K562 (cell line): ENCODE data around the gene IARS1. TPM values are rescaled to one million over a fixed set of nuclear protein-coding genes. Genes with fewer than 3 reads are reported as not detected.

Experiments
- BCLAF1 ChIP-seq, 2 experiments: fragments of 450-650 bp in 1 of 2; IDR thresholded peaks; 2 replicates each; pipeline ENCODE4 v1.6.1; 2011 to 2017; ENCODE audit warnings: low read depth in 2 of 2, antibody characterized with exemption in 1 of 2, borderline replicate concordance in 1 of 2, low read length in 1 of 2, mild to moderate bottlenecking in 1 of 2, mixed read lengths in 1 of 2; ENCODE audit not compliant: control insufficient read depth in 1 of 2
- CC2D1A ChIP-seq: fragments of 450-650 bp; IDR thresholded peaks from 2 replicates; pipeline ENCODE4 v1.6.1; 2017; ENCODE audit warnings: mild to moderate bottlenecking
- CCNT2 ChIP-seq: IDR thresholded peaks from 2 replicates; pipeline ENCODE4 v1.6.1; 2011; ENCODE audit warnings: borderline replicate concordance, low read depth, mild to moderate bottlenecking, moderate library complexity, mixed read lengths, low read length; ENCODE audit not compliant: insufficient read length; ENCODE audit errors: extremely low read depth
- CHCHD3 ChIP-seq: fragments of 250-450 bp; sonication (Bioruptor Pico); IDR thresholded peaks from 2 replicates; pipeline ENCODE4 v2.1.2; 2022; ENCODE audit warnings: mild to moderate bottlenecking
- E2F6 ChIP-seq, 2 experiments: IDR thresholded peaks; 2 replicates each; pipeline ENCODE4 v1.6.1; 2011; ENCODE audit warnings: borderline replicate concordance in 1 of 2, control low read depth in 1 of 2, low read depth in 1 of 2, low read length in 1 of 2, mild to moderate bottlenecking in 1 of 2, mixed read lengths in 1 of 2, moderate library complexity in 1 of 2; ENCODE audit not compliant: insufficient read depth in 1 of 2, insufficient read length in 1 of 2, poor library complexity in 1 of 2, severe bottlenecking in 1 of 2; ENCODE audit errors: extremely low read depth in 1 of 2
- E2F8 ChIP-seq: fragments of 450-650 bp; IDR thresholded peaks from 2 replicates; pipeline ENCODE4 v1.7.1; 2018; ENCODE audit warnings: mild to moderate bottlenecking, low read depth; ENCODE audit not compliant: partially characterized antibody
- MLLT1 ChIP-seq, 2 experiments: fragments of 450-650 bp; IDR thresholded peaks; 2 replicates each; pipeline ENCODE4 v1.6.1; 2016
- NFIC ChIP-seq: fragments of 450-650 bp; IDR thresholded peaks from 2 replicates; pipeline ENCODE4 v1.6.1; 2017; ENCODE audit warnings: mild to moderate bottlenecking, inconsistent platforms
- TEAD4 ChIP-seq, 2 experiments: sonication (generic) in 1 of 2; formaldehyde crosslinking in 1 of 2; IDR thresholded peaks; 2 replicates each; pipeline versions ENCODE4 v1.6.1 to v1.8.0; 2012 to 2022; ENCODE audit warnings: borderline replicate concordance in 1 of 2, inconsistent platforms in 1 of 2, low read length in 1 of 2, mild to moderate bottlenecking in 1 of 2, missing genetic modification reagents in 1 of 2
- ZBTB49 ChIP-seq: sonication (generic); formaldehyde crosslinking; IDR thresholded peaks from 2 replicates; pipeline ENCODE4 v1.8.0; 2022; ENCODE audit warnings: missing genetic modification reagents, mild to moderate bottlenecking, borderline replicate concordance
- ZKSCAN1 ChIP-seq: fragments of 150-350 bp; IDR thresholded peaks from 2 replicates; pipeline ENCODE4 v1.6.1; 2016; ENCODE audit warnings: low read depth, low read length
- ZKSCAN3 ChIP-seq: fragments of 250-450 bp; sonication (Bioruptor Pico); IDR thresholded peaks from 2 replicates; pipeline ENCODE4 v1.4.0; 2020
- ZNF23 ChIP-seq: fragments of 250-450 bp; sonication (Bioruptor Pico); IDR thresholded peaks from 2 replicates; pipeline ENCODE4 v1.4.0; 2020; ENCODE audit warnings: mild to moderate bottlenecking
- ZNF263 ChIP-seq: sonication (generic); formaldehyde crosslinking; IDR thresholded peaks from 2 replicates; pipeline ENCODE4 v1.8.0; 2022; ENCODE audit warnings: mild to moderate bottlenecking, missing genetic modification reagents, borderline replicate concordance
- polyA plus RNA-seq, 8 experiments: library from polyadenylated mRNA; depleted of rRNA in 4 of 8; stranded (reverse) in 5 of 8; unstranded in 3 of 8; fragments of >200 nt; fragmentation: Nextera tagmentation in 2 of 8; fragmentation: Illumina TruSeq in 1 of 8; extraction: Ambion mirVana in 2 of 8; extraction: Trizol in 1 of 8; gene quantifications; 2 replicates each; pipeline versions ENCODE4 v1.2.1 to v1.2.3, GENCODE V29; 2011 to 2014; ENCODE audit warnings: inconsistent platforms in 1 of 8, missing spikeins in 1 of 8
- total RNA-seq, 7 experiments: library from RNA; depleted of rRNA in 6 of 7; stranded (reverse); fragments of >200 nt in 6 of 7; fragmentation: Illumina TruSeq in 2 of 7; extraction: Trizol in 2 of 7; gene quantifications; 2 replicates each; pipeline versions ENCODE4 v1.2.1 to v1.2.3, GENCODE V29; 2011 to 2021; ENCODE audit warnings: low replicate concordance in 1 of 7

The IARS1 gene
- total and polyA plus RNA-seq, 9 of the 15 experiments (the other 6 are each of a cell fraction or from before 2014, with no cell fraction given) = 119 to 371 (median 234) TPM

- TF ChIP-seq E2F8 = no peak
- TF ChIP-seq CHCHD3 (CRISPR knock-in tag) = no peak
- peak; percentile 40; the same call in 1 of the 2 replicates for TF ChIP-seq TEAD4 (IDR thresholded peaks at IDR 0.05; ENCODE audit: low read length)
- TF ChIP-seq TEAD4 (CRISPR knock-in tag; IDR thresholded peaks at IDR 0.05; ENCODE audit: borderline replicate concordance) = no peak
- TF ChIP-seq MLLT1 (IDR thresholded peaks at IDR 0.05) = no peak
- TF ChIP-seq ZNF263 = no peak
- TF ChIP-seq CC2D1A = no peak
- peak; percentile 9; the same call in 1 of the 2 replicates for TF ChIP-seq NFIC
- no peak for TF ChIP-seq ZBTB49 (CRISPR knock-in tag)
- no peak for TF ChIP-seq E2F6 (IDR thresholded peaks at IDR 0.05; ENCODE audit: borderline replicate concordance in 1 of 2, extremely low read depth in 1 of 2, insufficient read depth in 1 of 2, insufficient read length in 1 of 2, low read depth in 1 of 2, low read length in 1 of 2, poor library complexity in 1 of 2, severe bottlenecking in 1 of 2)
- no peak for TF ChIP-seq BCLAF1 (IDR thresholded peaks at IDR 0.05; ENCODE audit: borderline replicate concordance in 1 of 2, control insufficient read depth in 1 of 2, low read depth in 2 of 2, low read length in 1 of 2)
- TF ChIP-seq ZKSCAN3 = no peak
- no peak for TF ChIP-seq ZNF23
- TF ChIP-seq CCNT2 = no peak
- TF ChIP-seq ZKSCAN1 = no peak
These were observed 19.6 kb upstream of the IARS1 start (continued) for GRCh38 chr9:92312887-92313623.
